ENCODE data around the gene VSNL1.

The VSNL1 gene

DNA sequence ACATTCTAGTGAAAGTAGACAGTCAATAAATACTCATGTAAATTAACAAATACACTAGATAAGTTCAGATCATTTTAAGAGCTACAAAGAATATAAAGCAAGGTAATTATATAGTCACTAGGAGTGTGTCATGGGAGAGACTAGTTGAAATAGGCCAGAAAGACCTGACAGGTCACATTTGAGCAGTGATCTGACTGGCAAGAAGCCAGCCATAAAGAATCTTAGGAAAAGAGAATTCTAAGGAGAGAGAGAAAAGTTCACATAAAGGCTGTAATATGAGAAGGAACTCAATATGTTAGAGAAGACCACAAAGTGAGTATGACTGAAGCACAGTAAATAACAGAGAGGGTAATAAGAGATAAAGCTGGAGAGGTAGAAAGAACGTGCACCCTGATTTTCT lies 31.2 kb downstream of the VSNL1 start:
- H3K36me3 ChIP-seq (ENCODE audit: control insufficient read depth in 1 of 2, insufficient read depth in 2 of 2, low read depth in 1 of 2, low read length in 2 of 2) = no peaks in the 10 kb centered on the region
- no peak overlapping the region for H3K27ac ChIP-seq (ENCODE audit: low read length, poor library complexity, severe bottlenecking)

DNA sequence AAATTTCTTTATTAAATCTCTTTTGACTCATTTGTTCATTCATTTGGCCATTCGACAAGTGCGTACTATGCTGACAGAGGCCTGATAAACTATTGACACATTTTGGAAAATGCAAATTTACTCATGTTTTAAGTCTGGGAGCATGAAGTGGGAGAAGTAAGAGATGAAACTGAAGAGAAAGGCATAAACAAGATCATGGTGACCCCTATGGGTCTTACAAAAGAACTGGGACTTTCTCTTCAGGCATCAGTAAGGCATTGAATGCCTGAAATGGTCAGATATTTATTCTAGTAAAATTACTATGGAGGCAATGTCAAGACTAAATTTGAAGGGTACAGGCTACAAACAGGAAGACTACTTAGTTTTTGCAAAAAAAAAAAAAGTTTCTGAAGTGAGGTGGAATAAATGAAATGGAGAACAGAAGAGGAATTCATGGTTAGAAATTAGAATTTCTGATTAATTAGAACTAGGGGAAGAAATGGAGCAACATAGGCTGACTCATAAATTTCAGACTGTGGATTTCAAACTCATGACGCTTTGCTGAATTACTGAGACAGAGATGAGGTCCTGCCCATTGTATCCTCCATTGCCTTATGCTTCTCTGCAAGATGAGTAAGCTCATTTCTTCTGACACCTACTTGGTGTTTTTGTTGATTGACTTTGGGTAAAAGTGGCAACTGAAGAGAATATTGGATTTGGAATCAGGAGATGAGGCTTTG lies 32.7 kb downstream of the VSNL1 start:
- Histone ChIP-seq H2BK12ac (ENCODE audit: low read length in 2 of 2) (no peak overlapping the region), H3K4me1 (ENCODE audit: control insufficient read depth, insufficient read depth, low read depth, low read length) (no peaks in the 10 kb centered on the region), H3K18ac (ENCODE audit: low read depth in 1 of 2, low read length in 2 of 2) (no peak overlapping the region), H2BK15ac (ENCODE audit: low read depth, poor library complexity, severe bottlenecking) (no peak overlapping the region), H3K79me1 (replicated peaks; ENCODE audit: low read length, poor library complexity, severe bottlenecking) (no peaks in the 10 kb centered on the region), H3K27ac (ENCODE audit: low read length, poor library complexity, severe bottlenecking) (no peak overlapping the region), H3K4me3 (ENCODE audit: insufficient read depth in 1 of 2, low read depth in 1 of 2, low read length in 2 of 2) (no peak overlapping the region), H4K8ac (ENCODE audit: low read length) (no peak overlapping the region), H3K23ac (ENCODE audit: low read length in 2 of 2) (no peak overlapping the region), H2BK5ac (ENCODE audit: low read depth, low read length, poor library complexity, severe bottlenecking) (no peak overlapping the region), H4K91ac (ENCODE audit: low read length) (no peak overlapping the region), H3K4me2 (ENCODE audit: low read length, poor library complexity, severe bottlenecking) (no peak overlapping the region), H3K9me3 (ENCODE audit: control insufficient read depth, low read length) (no peaks in the 10 kb centered on the region), H3K4ac (ENCODE audit: low read depth in 1 of 2, low read length in 2 of 2) (no peak overlapping the region), H3K9ac (ENCODE audit: low read length) (no peak overlapping the region), H2BK120ac (ENCODE audit: low read depth, low read length) (no peak overlapping the region), H3K36me3 (ENCODE audit: control insufficient read depth in 1 of 2, insufficient read depth in 2 of 2, low read depth in 1 of 2, low read length in 2 of 2) (no peaks in the 10 kb centered on the region), H3K14ac (ENCODE audit: low read length in 2 of 2) (no peak overlapping the region), H2AFZ (ENCODE audit: low read depth, low read length) (no peak overlapping the region), H3K27me3 (ENCODE audit: control insufficient read depth in 1 of 2, insufficient read depth in 1 of 2, low read length in 2 of 2) (no peaks in the 10 kb centered on the region), H2AK5ac (ENCODE audit: low read length, severe bottlenecking) (no peak overlapping the region)
- WGBS = 96% methylated on average over 3 of the region's 3 CpGs
- DNase-seq = peak; percentile 14

More for the DNA sequence above, 31.2 kb downstream of the VSNL1 start:
- no peak overlapping the region for H3K9ac ChIP-seq (ENCODE audit: low read length)
- H2BK120ac ChIP-seq (ENCODE audit: low read depth, low read length) = no peak overlapping the region
- no peaks in the 10 kb centered on the region for H3K9me3 ChIP-seq (ENCODE audit: control insufficient read depth, low read length)
- no peak overlapping the region for H3K4me2 ChIP-seq (ENCODE audit: low read length, poor library complexity, severe bottlenecking)
- no peak overlapping the region for H3K4me3 ChIP-seq (ENCODE audit: insufficient read depth in 1 of 2, low read depth in 1 of 2, low read length in 2 of 2)
- H2AK5ac ChIP-seq (ENCODE audit: low read length, severe bottlenecking) = no peak overlapping the region
- no peaks in the 10 kb centered on the region for H3K79me1 ChIP-seq (replicated peaks; ENCODE audit: low read length, poor library complexity, severe bottlenecking)
- WGBS = no CpG with 5 or more reads among the region's 1 CpG
- no peak overlapping the region for H4K91ac ChIP-seq (ENCODE audit: low read length)
- no peaks in the 10 kb centered on the region for H3K4me1 ChIP-seq (ENCODE audit: control insufficient read depth, insufficient read depth, low read depth, low read length)
- no peaks in the 10 kb centered on the region for H3K27me3 ChIP-seq (ENCODE audit: control insufficient read depth in 1 of 2, insufficient read depth in 1 of 2, low read length in 2 of 2)
- H4K8ac ChIP-seq (ENCODE audit: low read length) = no peak overlapping the region
- no peak overlapping the region for H2BK5ac ChIP-seq (ENCODE audit: low read depth, low read length, poor library complexity, severe bottlenecking)
- DNase-seq = no peak
- no peak overlapping the region for H2BK15ac ChIP-seq (ENCODE audit: low read depth, poor library complexity, severe bottlenecking)
- H3K18ac ChIP-seq (ENCODE audit: low read depth in 1 of 2, low read length in 2 of 2) = no peak overlapping the region
- H2AFZ ChIP-seq (ENCODE audit: low read depth, low read length) = no peak overlapping the region
- H3K23ac ChIP-seq (ENCODE audit: low read length in 2 of 2) = no peak overlapping the region
- no peak overlapping the region for H2BK12ac ChIP-seq (ENCODE audit: low read length in 2 of 2)
- H3K4ac ChIP-seq (ENCODE audit: low read depth in 1 of 2, low read length in 2 of 2) = no peak overlapping the region
- H3K14ac ChIP-seq (ENCODE audit: low read length in 2 of 2) = no peak overlapping the region

DNA sequence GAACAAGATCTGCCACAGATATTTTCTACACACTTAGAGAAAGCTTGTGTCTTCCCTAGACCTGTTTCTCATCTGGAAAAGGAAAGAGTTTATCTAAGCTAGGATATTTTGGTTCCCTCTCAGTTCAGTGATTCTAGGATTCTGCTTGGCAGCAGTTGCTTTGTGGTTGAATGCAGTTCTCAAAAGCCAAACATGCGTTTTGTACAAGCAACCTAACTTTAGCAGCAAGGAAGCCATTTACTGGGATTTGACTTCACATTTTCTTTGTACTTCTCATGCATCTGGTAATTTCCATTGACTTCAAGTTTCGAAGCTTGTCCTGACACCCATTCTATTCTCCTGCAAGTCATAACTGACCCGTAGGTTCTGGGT lies 33.3 kb downstream of the VSNL1 start:
- Histone ChIP-seq H3K27me3 (ENCODE audit: control insufficient read depth in 1 of 2, insufficient read depth in 1 of 2, low read length in 2 of 2) (no peaks in the 10 kb centered on the region), H4K91ac (ENCODE audit: low read length) (no peak overlapping the region), H4K8ac (ENCODE audit: low read length) (no peak overlapping the region), H3K79me1 (replicated peaks; ENCODE audit: low read length, poor library complexity, severe bottlenecking) (no peaks in the 10 kb centered on the region), H3K4ac (ENCODE audit: low read depth in 1 of 2, low read length in 2 of 2) (no peak overlapping the region), H2BK12ac (ENCODE audit: low read length in 2 of 2) (no peak overlapping the region), H3K36me3 (ENCODE audit: control insufficient read depth in 1 of 2, insufficient read depth in 2 of 2, low read depth in 1 of 2, low read length in 2 of 2) (no peaks in the 10 kb centered on the region), H3K27ac (ENCODE audit: low read length, poor library complexity, severe bottlenecking) (no peak overlapping the region), H3K4me3 (ENCODE audit: insufficient read depth in 1 of 2, low read depth in 1 of 2, low read length in 2 of 2) (no peak overlapping the region), H3K18ac (ENCODE audit: low read depth in 1 of 2, low read length in 2 of 2) (no peak overlapping the region), H3K14ac (ENCODE audit: low read length in 2 of 2) (no peak overlapping the region), H3K23ac (ENCODE audit: low read length in 2 of 2) (no peak overlapping the region), H3K9ac (ENCODE audit: low read length) (no peak overlapping the region), H2AFZ (ENCODE audit: low read depth, low read length) (no peak overlapping the region), H3K4me1 (ENCODE audit: control insufficient read depth, insufficient read depth, low read depth, low read length) (no peaks in the 10 kb centered on the region), H2AK5ac (ENCODE audit: low read length, severe bottlenecking) (no peak overlapping the region), H2BK5ac (ENCODE audit: low read depth, low read length, poor library complexity, severe bottlenecking) (no peak overlapping the region), H3K4me2 (ENCODE audit: low read length, poor library complexity, severe bottlenecking) (no peak overlapping the region), H2BK15ac (ENCODE audit: low read depth, poor library complexity, severe bottlenecking) (no peak overlapping the region), H2BK120ac (ENCODE audit: low read depth, low read length) (no peak overlapping the region), H3K9me3 (ENCODE audit: control insufficient read depth, low read length) (no peaks in the 10 kb centered on the region)
- no peak for DNase-seq
- 90% methylated on average over 3 of the region's 3 CpGs for WGBS

DNA sequence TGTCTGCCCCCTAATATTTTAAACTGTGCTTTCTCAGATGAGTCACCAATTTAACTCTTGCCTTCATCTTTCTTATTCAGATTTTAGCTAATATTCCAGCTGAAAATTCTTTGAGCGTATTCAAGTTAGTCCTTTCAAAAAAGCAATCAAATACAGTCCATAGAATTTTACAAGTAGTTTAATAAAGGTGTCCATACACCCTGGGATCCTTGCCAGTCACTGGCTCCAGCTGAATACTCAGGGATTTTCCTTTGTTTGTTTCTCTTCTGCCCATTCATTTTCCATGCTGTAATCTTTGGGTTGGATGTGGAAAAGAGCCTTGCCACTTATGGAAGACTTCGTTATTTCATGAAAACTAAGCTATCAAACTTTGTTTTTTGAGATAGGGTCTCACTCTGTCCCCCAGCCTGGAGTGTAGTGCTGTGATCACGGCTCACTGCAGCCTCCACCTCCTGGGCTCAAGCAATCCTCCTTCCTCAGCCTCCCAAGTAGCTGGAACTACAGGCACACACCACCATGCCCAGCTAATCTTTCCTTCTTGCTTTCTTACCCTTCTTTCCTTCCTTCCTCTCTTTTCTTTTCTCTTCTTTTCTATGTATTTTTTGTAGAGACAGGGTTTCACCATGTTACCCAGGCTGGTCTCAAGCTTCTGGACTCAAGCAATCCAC lies 34.0 kb downstream of the VSNL1 start:
- no peak overlapping the region for H3K4ac ChIP-seq (ENCODE audit: low read depth in 1 of 2, low read length in 2 of 2)
- H3K4me2 ChIP-seq (ENCODE audit: low read length, poor library complexity, severe bottlenecking) = no peak overlapping the region
- H2AFZ ChIP-seq (ENCODE audit: low read depth, low read length) = no peak overlapping the region
- H2BK5ac ChIP-seq (ENCODE audit: low read depth, low read length, poor library complexity, severe bottlenecking) = no peak overlapping the region
- DNase-seq = no peak
- H3K27ac ChIP-seq (ENCODE audit: low read length, poor library complexity, severe bottlenecking) = no peak overlapping the region
- no peak overlapping the region for H3K9ac ChIP-seq (ENCODE audit: low read length)
- no peak overlapping the region for H3K18ac ChIP-seq (ENCODE audit: low read depth in 1 of 2, low read length in 2 of 2)
- H4K91ac ChIP-seq (ENCODE audit: low read length) = no peak overlapping the region
- H3K9me3 ChIP-seq (ENCODE audit: control insufficient read depth, low read length) = no peaks in the 10 kb centered on the region
- no peak overlapping the region for H2BK15ac ChIP-seq (ENCODE audit: low read depth, poor library complexity, severe bottlenecking)
- H3K23ac ChIP-seq (ENCODE audit: low read length in 2 of 2) = no peak overlapping the region
- no peaks in the 10 kb centered on the region for H3K4me1 ChIP-seq (ENCODE audit: control insufficient read depth, insufficient read depth, low read depth, low read length)
- H2BK120ac ChIP-seq (ENCODE audit: low read depth, low read length) = no peak overlapping the region
- no peak overlapping the region for H2BK12ac ChIP-seq (ENCODE audit: low read length in 2 of 2)
- H3K36me3 ChIP-seq (ENCODE audit: control insufficient read depth in 1 of 2, insufficient read depth in 2 of 2, low read depth in 1 of 2, low read length in 2 of 2) = no peaks in the 10 kb centered on the region
- H3K27me3 ChIP-seq (ENCODE audit: control insufficient read depth in 1 of 2, insufficient read depth in 1 of 2, low read length in 2 of 2) = no peaks in the 10 kb centered on the region
- H3K14ac ChIP-seq (ENCODE audit: low read length in 2 of 2) = no peak overlapping the region
- no peak overlapping the region for H4K8ac ChIP-seq (ENCODE audit: low read length)
- no peak overlapping the region for H3K4me3 ChIP-seq (ENCODE audit: insufficient read depth in 1 of 2, low read depth in 1 of 2, low read length in 2 of 2)
- H3K79me1 ChIP-seq (replicated peaks; ENCODE audit: low read length, poor library complexity, severe bottlenecking) = no peaks in the 10 kb centered on the region
- WGBS = 85% methylated on average over 3 of the region's 3 CpGs
- H2AK5ac ChIP-seq (ENCODE audit: low read length, severe bottlenecking) = no peak overlapping the region

Data from mesenchymal stem cell (in vitro differentiated cells and primary cell).